Measurements from ENCODE around the gene VSNL1. TPM values are rescaled to one million over a fixed set of nuclear protein-coding genes. Genes with fewer than 3 reads are reported as not detected.

VSNL1 gene
- polyA plus RNA-seq, 4 donors, result 3.3 to 5.8 (median 5.0) TPM

- DNase-seq (ENCODE audit: low read depth in 4 of 4, low spot score in 2 of 4), result no peak
Measured at GRCh38 chr2:17606851-17607250, 66.4 kb downstream of the VSNL1 start.

- no peak for DNase-seq (ENCODE audit: low read depth in 4 of 4, low spot score in 2 of 4)
Measured at GRCh38 chr2:17607379-17607778, 66.9 kb downstream of the VSNL1 start.

- no peak for DNase-seq (ENCODE audit: low read depth in 4 of 4, low spot score in 2 of 4)
Measured at GRCh38 chr2:17608251-17608650, 67.8 kb downstream of the VSNL1 start.

GRCh38 chr2:17610521-17610920 lies 70.0 kb downstream of the VSNL1 start:
- DNase-seq (ENCODE audit: low read depth in 4 of 4, low spot score in 2 of 4), result no peak

- DNase-seq (ENCODE audit: low read depth in 4 of 4, low spot score in 2 of 4), result no peak
Measured at GRCh38 chr2:17611036-17611435, 70.5 kb downstream of the VSNL1 start.

- no peak for DNase-seq (ENCODE audit: low read depth in 4 of 4, low spot score in 2 of 4)
Measured at GRCh38 chr2:17614174-17614930, 73.9 kb downstream of the VSNL1 start.

- no peak for DNase-seq (ENCODE audit: low read depth in 4 of 4, low spot score in 2 of 4)
Measured at GRCh38 chr2:17615147-17615546, 74.7 kb downstream of the VSNL1 start.

GRCh38 chr2:17615728-17616351 lies 75.3 kb downstream of the VSNL1 start:
- no peak for DNase-seq (ENCODE audit: low read depth in 4 of 4, low spot score in 2 of 4)

- DNase-seq (ENCODE audit: low read depth in 4 of 4, low spot score in 2 of 4), result no peak
Measured at GRCh38 chr2:17616405-17616804, 75.9 kb downstream of the VSNL1 start.

- DNase-seq (ENCODE audit: low read depth in 4 of 4, low spot score in 2 of 4), result no peak
Measured at GRCh38 chr2:17617516-17617915, 77.0 kb downstream of the VSNL1 start.

- no peak for DNase-seq (ENCODE audit: low read depth in 4 of 4, low spot score in 2 of 4)
Measured at GRCh38 chr2:17617955-17618354, 77.5 kb downstream of the VSNL1 start.

- no peak for DNase-seq (ENCODE audit: low read depth in 4 of 4, low spot score in 2 of 4)
Measured at GRCh38 chr2:17620280-17620679, 79.8 kb downstream of the VSNL1 start.

GRCh38 chr2:17620841-17621240 lies 80.3 kb downstream of the VSNL1 start:
- no peak for DNase-seq (ENCODE audit: low read depth in 4 of 4, low spot score in 2 of 4)

GRCh38 chr2:17621781-17622180 lies 81.3 kb downstream of the VSNL1 start:
- no peak for DNase-seq (ENCODE audit: low read depth in 4 of 4, low spot score in 2 of 4)

GRCh38 chr2:17625446-17625845 lies 85.0 kb downstream of the VSNL1 start:
- no peak for DNase-seq (ENCODE audit: low read depth in 4 of 4, low spot score in 2 of 4)

- DNase-seq (ENCODE audit: low read depth in 4 of 4, low spot score in 2 of 4), result no peak
Measured at GRCh38 chr2:17626986-17627385, 86.5 kb downstream of the VSNL1 start.

- DNase-seq (ENCODE audit: low read depth in 4 of 4, low spot score in 2 of 4), result no peak
Measured at GRCh38 chr2:17627434-17627833, 86.9 kb downstream of the VSNL1 start.

GRCh38 chr2:17628349-17629261 lies 88.1 kb downstream of the VSNL1 start:
- DNase-seq (ENCODE audit: low read depth in 4 of 4, low spot score in 2 of 4), result no peak

- no peak for DNase-seq (ENCODE audit: low read depth in 4 of 4, low spot score in 2 of 4)
Measured at GRCh38 chr2:17630089-17630488, 89.6 kb downstream of the VSNL1 start.

GRCh38 chr2:17634997-17635396 lies 94.5 kb downstream of the VSNL1 start:
- DNase-seq (ENCODE audit: low read depth in 4 of 4, low spot score in 2 of 4), result no peak

GRCh38 chr2:17636257-17636656 lies 95.8 kb downstream of the VSNL1 start:
- DNase-seq (ENCODE audit: low read depth in 4 of 4, low spot score in 2 of 4), result no peak
